ENCODE measurements around the gene LBHD2. TPM values are rescaled to one million over a fixed set of nuclear protein-coding genes. Genes with fewer than 3 reads are reported as not detected.

LBHD2 gene
- total RNA-seq, 1 experiment from 2014 or later, result not detected

DNA sequence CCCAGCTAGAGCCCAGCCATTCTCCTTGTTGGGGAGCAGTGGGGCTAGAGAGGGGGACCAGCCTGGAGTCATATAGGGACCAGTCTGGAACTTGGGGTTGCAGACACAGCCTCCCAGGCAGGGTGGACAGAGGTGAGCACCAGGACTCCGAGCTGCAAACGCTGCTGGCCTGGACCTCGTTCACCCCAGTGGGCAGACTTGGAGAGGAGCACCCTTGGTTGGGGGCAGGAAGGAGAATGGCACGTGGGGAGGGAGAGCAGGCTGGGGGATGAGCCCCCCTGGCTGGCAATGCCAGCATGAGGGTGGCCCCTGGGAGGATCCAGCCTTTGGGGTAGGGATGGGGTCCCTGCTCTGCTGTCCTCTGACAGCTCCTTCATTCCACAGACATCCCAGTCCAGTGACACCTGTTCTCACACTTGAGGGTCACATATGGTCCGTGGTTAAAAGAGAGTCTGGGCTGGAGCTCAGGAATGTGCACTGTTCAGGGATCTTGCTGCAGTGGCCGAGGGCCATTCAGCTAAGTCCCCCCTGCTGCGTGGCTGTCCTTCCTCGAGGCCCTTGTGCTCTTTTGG is 2.8 kb downstream of the LBHD2 start:
- in situ Hi-C loops (cut with HindIII; ENCODE audit: low pct_unique_long_range_greater_than_20kb, low sequenced_read_pairs), result no loop called here
- no peak for DNase-seq (ENCODE audit: low read depth)

DNA sequence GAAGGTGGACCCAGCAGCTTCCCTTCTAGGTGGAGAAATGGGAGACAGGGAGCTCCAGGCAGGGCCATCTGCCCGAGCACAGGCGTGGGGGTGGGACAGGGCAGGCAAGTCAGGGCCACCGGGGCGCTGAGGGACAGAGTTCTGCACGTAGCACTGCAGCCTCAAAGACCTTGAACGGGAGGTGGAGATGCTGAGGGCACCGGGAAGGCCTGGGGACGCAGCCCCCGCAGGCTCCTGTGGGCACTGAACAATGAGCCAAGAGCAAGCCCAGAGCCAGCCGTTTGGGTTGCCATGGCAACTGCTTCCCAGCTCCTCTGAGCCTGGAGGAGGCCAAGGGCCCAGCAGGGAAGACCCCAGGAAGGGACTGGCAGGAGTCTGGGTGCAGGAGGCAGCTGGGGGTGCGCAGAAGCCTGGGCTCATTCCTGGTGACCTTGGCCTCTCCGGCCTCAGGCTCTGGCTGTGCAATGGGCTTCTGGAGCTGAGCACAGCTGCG is 3.4 kb downstream of the LBHD2 start:
- DNase-seq (ENCODE audit: low read depth), result no peak
- in situ Hi-C loops (cut with HindIII; ENCODE audit: low pct_unique_long_range_greater_than_20kb, low sequenced_read_pairs), result no loop called here

- in situ Hi-C loops (cut with HindIII; ENCODE audit: low pct_unique_long_range_greater_than_20kb, low sequenced_read_pairs), result no loop called here
- no peak for DNase-seq (ENCODE audit: low read depth)
These were observed 4.9 kb downstream of the LBHD2 start for GRCh38 chr14:103088921-103089320.

- in situ Hi-C loops (cut with HindIII; ENCODE audit: low pct_unique_long_range_greater_than_20kb, low sequenced_read_pairs), result no loop called here
- no peak for DNase-seq (ENCODE audit: low read depth)
These were observed 5.7 kb downstream of the LBHD2 start for GRCh38 chr14:103089386-103090335.

GRCh38 chr14:103090481-103091020 is 6.5 kb downstream of the LBHD2 start:
- DNase-seq (ENCODE audit: low read depth), result no peak
- in situ Hi-C loops (cut with HindIII; ENCODE audit: low pct_unique_long_range_greater_than_20kb, low sequenced_read_pairs), result no loop called here

- DNase-seq (ENCODE audit: low read depth), result no peak
- in situ Hi-C loops (cut with HindIII; ENCODE audit: low pct_unique_long_range_greater_than_20kb, low sequenced_read_pairs), result no loop called here
These were observed 7.3 kb downstream of the LBHD2 start for GRCh38 chr14:103091041-103091882.

DNA sequence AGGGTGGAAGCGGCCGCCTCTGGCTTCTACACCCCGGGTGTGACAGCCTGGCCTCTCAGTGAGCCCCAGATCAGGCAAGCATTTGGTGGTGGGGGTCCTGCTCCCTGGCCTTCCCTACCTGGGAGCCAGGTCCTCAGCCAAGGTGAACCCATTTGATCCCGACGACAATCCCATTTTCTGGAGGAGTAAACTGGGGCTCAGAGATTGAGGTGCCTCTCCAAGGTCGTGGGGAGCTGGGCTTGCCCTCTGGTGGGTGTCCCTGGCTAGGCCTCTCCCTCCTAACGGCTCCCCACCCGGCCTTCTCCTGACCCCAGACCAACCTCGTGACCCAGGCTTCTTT is 7.8 kb downstream of the LBHD2 start:
- in situ Hi-C loops (cut with HindIII; ENCODE audit: low pct_unique_long_range_greater_than_20kb, low sequenced_read_pairs), result no loop called here
- DNase-seq (ENCODE audit: low read depth), result no peak

- DNase-seq (ENCODE audit: low read depth), result no peak
- in situ Hi-C loops (cut with HindIII; ENCODE audit: low pct_unique_long_range_greater_than_20kb, low sequenced_read_pairs), result no loop called here
These were observed 9.9 kb downstream of the LBHD2 start for GRCh38 chr14:103093856-103094405.

GRCh38 chr14:103094406-103095209 is 10.6 kb downstream of the LBHD2 start, which contains the start of gene EXOC3L4:
Gene EXOC3L4 (plus strand): TSS chr14:103094725. CDS start chr14:103100220, 5,495 bp downstream.
- in situ Hi-C loops (cut with HindIII; ENCODE audit: low pct_unique_long_range_greater_than_20kb, low sequenced_read_pairs), result no loop called here
- DNase-seq (ENCODE audit: low read depth), result no peak

DNA sequence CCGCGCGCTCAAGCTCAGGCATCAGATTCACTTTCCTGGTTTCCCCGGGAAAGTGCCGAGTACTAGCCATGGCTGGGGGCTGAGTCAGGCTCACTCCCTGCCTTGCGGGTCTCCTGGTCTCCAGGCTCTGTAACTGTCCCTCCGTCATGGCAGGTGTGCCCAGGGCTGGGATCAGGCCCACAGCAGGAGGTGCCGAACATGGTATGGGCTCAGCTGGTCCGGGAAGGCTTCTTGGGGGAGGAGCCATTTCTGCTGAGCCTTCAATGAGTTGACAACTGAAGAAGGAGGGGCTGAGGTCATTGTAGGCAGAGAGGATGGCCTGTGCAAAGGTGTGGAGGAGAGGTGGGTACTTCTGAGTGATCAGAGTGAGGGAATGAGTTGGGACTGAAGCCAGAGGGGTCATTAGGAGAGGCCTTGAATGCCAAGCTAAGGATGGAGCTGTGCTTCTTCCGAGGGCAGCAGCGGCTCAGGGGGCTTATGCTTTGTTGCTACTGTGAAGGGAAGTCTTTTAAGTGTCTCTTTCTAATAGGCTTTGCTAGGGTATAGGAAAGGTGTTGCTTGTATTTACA is 11.3 kb downstream of the LBHD2 start:
- in situ Hi-C loops (cut with HindIII; ENCODE audit: low pct_unique_long_range_greater_than_20kb, low sequenced_read_pairs), result no loop called here
- no peak for DNase-seq (ENCODE audit: low read depth)

DNA sequence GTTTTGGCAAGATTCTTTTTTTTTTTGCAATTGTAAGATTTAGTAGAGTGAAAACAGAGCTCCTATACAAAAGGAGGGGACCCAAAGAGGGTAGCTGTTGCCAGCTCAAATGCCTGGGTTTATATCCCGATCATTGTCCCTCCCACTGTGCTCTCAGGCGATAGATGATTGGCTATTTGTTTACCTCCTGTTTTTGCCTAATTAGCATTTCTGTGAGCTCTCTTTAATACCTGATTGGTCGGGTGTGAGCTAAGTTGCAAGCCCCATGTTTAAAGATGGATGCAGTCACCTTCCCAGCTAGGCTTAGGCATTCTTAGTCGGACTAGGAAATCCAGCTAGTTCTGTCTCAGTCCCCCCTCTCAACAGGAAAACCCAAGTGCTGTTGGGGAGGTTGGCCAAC is 12.4 kb downstream of the LBHD2 start:
- in situ Hi-C loops (cut with HindIII; ENCODE audit: low pct_unique_long_range_greater_than_20kb, low sequenced_read_pairs), result no loop called here
- DNase-seq (ENCODE audit: low read depth), result no peak

GRCh38 chr14:103097244-103097993 is 13.4 kb downstream of the LBHD2 start:
- in situ Hi-C loops (cut with HindIII; ENCODE audit: low pct_unique_long_range_greater_than_20kb, low sequenced_read_pairs), result no loop called here
- DNase-seq (ENCODE audit: low read depth), result no peak

GRCh38 chr14:103097994-103098957 is 14.3 kb downstream of the LBHD2 start:
- in situ Hi-C loops (cut with HindIII; ENCODE audit: low pct_unique_long_range_greater_than_20kb, low sequenced_read_pairs), result no loop called here

GRCh38 chr14:103099081-103099732 is 15.2 kb downstream of the LBHD2 start:
- no peak for DNase-seq (ENCODE audit: low read depth)
- in situ Hi-C loops (cut with HindIII; ENCODE audit: low pct_unique_long_range_greater_than_20kb, low sequenced_read_pairs), result no loop called here

More at GRCh38 chr14:103097994-103098957, 14.3 kb downstream of the LBHD2 start:
- DNase-seq (ENCODE audit: low read depth), result no peak

GRCh38 chr14:103099733-103100280 is 15.8 kb downstream of the LBHD2 start:
- in situ Hi-C loops (cut with HindIII; ENCODE audit: low pct_unique_long_range_greater_than_20kb, low sequenced_read_pairs), result no loop called here
- DNase-seq (ENCODE audit: low read depth), result no peak
